Mammary epithelial cell (primary cell): ENCODE measurements around the gene STOM.

Experiments
- CTCF ChIP-seq, 2 donors: IDR thresholded peaks in 1 of 2; conservative IDR thresholded peaks in 1 of 2; 2 replicates each; pipeline ENCODE4 v1.5.1; 2011 to 2012; ENCODE audit warnings: inconsistent platforms in 2 of 2, low read length in 2 of 2, mild to moderate bottlenecking in 2 of 2, control low read depth in 1 of 2, low read depth in 1 of 2; ENCODE audit not compliant: insufficient read depth in 1 of 2; ENCODE audit errors: extremely low read depth in 1 of 2
- EZH2 ChIP-seq: IDR thresholded peaks from 2 replicates; pipeline ENCODE4 v1.6.1; 2012; ENCODE audit warnings: low read length, inconsistent platforms, borderline replicate concordance

GRCh38 chr9:121289026-121289771 is 80.9 kb downstream of the STOM start:
- TF ChIP-seq CTCF (conservative IDR thresholded peaks at IDR 0.05 in 1 of 2, IDR thresholded peaks at IDR 0.05 in 1 of 2; ENCODE audit: extremely low read depth in 1 of 2, insufficient read depth in 1 of 2, low read depth in 1 of 2, low read length in 2 of 2) (no peak), EZH2 (no peak)
